K562 (cell line): ENCODE results near the gene MYBPC3. TPM values are rescaled to one million over a fixed set of nuclear protein-coding genes. Genes with fewer than 3 reads are reported as not detected.

ENCODE experiments used
- CBFB ChIP-seq: sonication (generic); formaldehyde crosslinking; IDR thresholded peaks from 2 replicates; pipeline ENCODE4 v1.4.0; 2020; ENCODE audit warnings: mild to moderate bottlenecking, missing genetic modification reagents
- CREB1 ChIP-seq, 2 experiments: sonication (generic) in 1 of 2; formaldehyde crosslinking in 1 of 2; IDR thresholded peaks; 2 replicates each; pipeline versions ENCODE4 v1.6.1 to v1.8.0; 2012 to 2022; ENCODE audit warnings: inconsistent platforms in 1 of 2, mild to moderate bottlenecking in 1 of 2, missing genetic modification reagents in 1 of 2, moderate library complexity in 1 of 2
- E2F3 ChIP-seq: fragments of 250-450 bp; sonication (Bioruptor Pico); IDR thresholded peaks from 2 replicates; pipeline ENCODE4 v1.4.0; 2020; ENCODE audit warnings: mild to moderate bottlenecking
- E2F8 ChIP-seq: fragments of 450-650 bp; IDR thresholded peaks from 2 replicates; pipeline ENCODE4 v1.7.1; 2018; ENCODE audit warnings: mild to moderate bottlenecking, low read depth; ENCODE audit not compliant: partially characterized antibody
- ELF1 ChIP-seq: fragments of 200-800 bp; sonication (Bioruptor generic); IDR thresholded peaks from 2 replicates; pipeline ENCODE4 v1.6.1; 2016; ENCODE audit warnings: missing genetic modification characterization, missing compliant biosample characterization
- EP400 ChIP-seq: fragments of 450-650 bp; IDR thresholded peaks from 2 replicates; pipeline ENCODE4 v1.6.1; 2017; ENCODE audit warnings: antibody characterized with exemption, mild to moderate bottlenecking, moderate library complexity
- EZH2 ChIP-seq: IDR thresholded peaks from 2 replicates; pipeline ENCODE4 v1.6.1; 2012; ENCODE audit warnings: low read depth, mild to moderate bottlenecking, inconsistent platforms, low read length, borderline replicate concordance
- HLTF ChIP-seq: fragments of 450-650 bp; IDR thresholded peaks from 2 replicates; pipeline ENCODE4 v1.6.1; 2016
- KLF16 ChIP-seq: IDR thresholded peaks from 2 replicates; pipeline ENCODE4 v1.6.1; 2016; ENCODE audit warnings: antibody characterized with exemption
- NEUROD1 ChIP-seq: fragments of 150-350 bp; IDR thresholded peaks from 2 replicates; pipeline ENCODE4 v1.6.1; 2014; ENCODE audit warnings: borderline replicate concordance, low read length, low read depth; ENCODE audit not compliant: partially characterized antibody
- NFE2L1 ChIP-seq: fragments of 450-650 bp; IDR thresholded peaks from 2 replicates; pipeline ENCODE4 v1.6.1; 2016; ENCODE audit warnings: missing genetic modification characterization, low read depth, mild to moderate bottlenecking, missing compliant biosample characterization, moderate library complexity, borderline replicate concordance
- NR2C1 ChIP-seq, 2 experiments: fragments of 450-650 bp; IDR thresholded peaks; 2 replicates each; pipeline ENCODE4 v1.6.1; 2017; ENCODE audit warnings: mild to moderate bottlenecking in 2 of 2, antibody characterized with exemption in 1 of 2, inconsistent platforms in 1 of 2, missing compliant biosample characterization in 1 of 2, missing genetic modification characterization in 1 of 2
- NRF1 ChIP-seq, 2 experiments: fragments of 450-650 bp; IDR thresholded peaks in 1 of 2; conservative IDR thresholded peaks in 1 of 2; 2 replicates each; pipeline ENCODE4 v1.6.1; 2014; ENCODE audit warnings: mild to moderate bottlenecking in 2 of 2
- PRDM10 ChIP-seq: fragments of 450-650 bp; IDR thresholded peaks from 2 replicates; pipeline ENCODE4 v1.6.1; 2018; ENCODE audit not compliant: partially characterized antibody
- SAFB2 ChIP-seq: fragments of 200-400 bp; formaldehyde crosslinking; IDR thresholded peaks from 2 replicates; pipeline ENCODE4 v1.6.1; 2018; ENCODE audit warnings: borderline replicate concordance, low read length, low read depth, moderate library complexity; ENCODE audit not compliant: severe bottlenecking
- SRSF3 ChIP-seq: fragments of 200-400 bp; formaldehyde crosslinking; IDR thresholded peaks from 2 replicates; pipeline ENCODE4 v1.6.1; 2016; ENCODE audit warnings: mild to moderate bottlenecking, low read length, moderate library complexity; ENCODE audit not compliant: insufficient read depth
- SUPT5H ChIP-seq: fragments of 450-650 bp; IDR thresholded peaks from 2 replicates; pipeline ENCODE4 v1.6.1; 2016
- TAF15 ChIP-seq: fragments of 200-400 bp; formaldehyde crosslinking; IDR thresholded peaks from 2 replicates; pipeline ENCODE4 v1.6.1; 2017; ENCODE audit warnings: mild to moderate bottlenecking, low read depth, low read length, moderate library complexity
- YY1 ChIP-seq, 3 experiments: IDR thresholded peaks; 2 replicates each; pipeline ENCODE4 v1.6.1; 2011; ENCODE audit warnings: low read length in 2 of 3, mild to moderate bottlenecking in 2 of 3, moderate library complexity in 2 of 3, borderline replicate concordance in 1 of 3, control low read depth in 1 of 3, low read depth in 1 of 3; ENCODE audit not compliant: insufficient read depth in 3 of 3, insufficient replicate concordance in 2 of 3, control insufficient read depth in 1 of 3, insufficient read length in 1 of 3; ENCODE audit errors: extremely low read depth in 1 of 3
- polyA plus RNA-seq, 8 experiments: library from polyadenylated mRNA; depleted of rRNA in 4 of 8; stranded (reverse) in 5 of 8; unstranded in 3 of 8; fragments of >200 nt; fragmentation: Nextera tagmentation in 2 of 8; fragmentation: Illumina TruSeq in 1 of 8; extraction: Ambion mirVana in 2 of 8; extraction: Trizol in 1 of 8; gene quantifications; 2 replicates each; pipeline versions ENCODE4 v1.2.1 to v1.2.3, GENCODE V29; 2011 to 2014; ENCODE audit warnings: inconsistent platforms in 1 of 8, missing spikeins in 1 of 8
- total RNA-seq, 7 experiments: library from RNA; depleted of rRNA in 6 of 7; stranded (reverse); fragments of >200 nt in 6 of 7; fragmentation: Illumina TruSeq in 2 of 7; extraction: Trizol in 2 of 7; gene quantifications; 2 replicates each; pipeline versions ENCODE4 v1.2.1 to v1.2.3, GENCODE V29; 2011 to 2021; ENCODE audit warnings: low replicate concordance in 1 of 7

MYBPC3 gene
- total and polyA plus RNA-seq, 9 of the 15 experiments (the other 6 are each of a cell fraction or from before 2014, with no cell fraction given), result 0.01 TPM; not detected in 8

- TF ChIP-seq TAF15 (no peak), PRDM10 (peak; percentile 32), NFE2L1 (no peak), E2F8 (no peak), NEUROD1 (no peak), HLTF (no peak), SAFB2 (no peak), CREB1 (IDR thresholded peaks at IDR 0.05) (no peak), CREB1 (CRISPR knock-in tag; IDR thresholded peaks at IDR 0.05) (no peak), SRSF3 (0 out of 2 replicates have a peak, but pooled peaks have one; percentile 31), ELF1 (tag) (peak; percentile 37; the same call in 1 of the 2 replicates), NR2C1 (IDR thresholded peaks at IDR 0.05) (no peak), NR2C1 (tag; IDR thresholded peaks at IDR 0.05) (peak; percentile 9; the same call in 1 of the 2 replicates), NRF1 (conservative IDR thresholded peaks at IDR 0.05 in 1 of 2, IDR thresholded peaks at IDR 0.05 in 1 of 2) (0 out of 4 replicates have a peak, but pooled peaks of 1 of the 2 experiments have one; percentile 12), EZH2 (no peak), CBFB (CRISPR knock-in tag) (0 out of 2 replicates have a peak, but pooled peaks have one; percentile 22), YY1 (IDR thresholded peaks at IDR 0.05; ENCODE audit: borderline replicate concordance in 1 of 3, control insufficient read depth in 1 of 3, extremely low read depth in 1 of 3, insufficient read depth in 3 of 3, insufficient read length in 1 of 3, insufficient replicate concordance in 2 of 3, low read depth in 1 of 3, low read length in 2 of 3) (no peak), EP400 (0 out of 2 replicates have a peak, but pooled peaks have one; percentile 11), SUPT5H (no peak), E2F3 (CRISPR knock-in tag) (no peak), KLF16 (no peak)
Observed at GRCh38 chr11:47378836-47379170, 26.3 kb upstream of the MYBPC3 start (continued).
